Measurements from ENCODE around the gene PTPRK.

DNA sequence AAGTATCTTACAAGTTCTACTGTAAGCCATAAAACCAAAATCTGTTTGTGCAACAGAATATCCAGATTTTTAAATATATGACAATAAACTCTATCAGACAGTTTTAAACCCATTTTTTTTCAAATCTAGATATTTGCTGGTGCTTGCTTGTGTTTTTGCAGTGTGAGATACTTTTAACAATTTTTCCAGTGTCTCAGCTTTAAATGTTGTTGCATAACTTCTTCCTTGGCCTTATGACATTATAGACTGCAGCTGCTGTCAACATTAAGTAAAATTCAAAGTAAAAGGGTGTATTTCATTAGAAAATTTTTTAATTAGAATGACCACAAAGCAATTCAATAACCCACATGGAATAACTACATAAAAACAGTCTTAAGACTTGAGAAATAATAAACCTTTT, 139.5 kb downstream of the PTPRK start:
- no peak for TF ChIP-seq EZH2 (IDR thresholded peaks at IDR 0.05; ENCODE audit: borderline replicate concordance, insufficient read depth, low read depth, low read length, poor library complexity, severe bottlenecking)
- TF ChIP-seq, protein P1, sequence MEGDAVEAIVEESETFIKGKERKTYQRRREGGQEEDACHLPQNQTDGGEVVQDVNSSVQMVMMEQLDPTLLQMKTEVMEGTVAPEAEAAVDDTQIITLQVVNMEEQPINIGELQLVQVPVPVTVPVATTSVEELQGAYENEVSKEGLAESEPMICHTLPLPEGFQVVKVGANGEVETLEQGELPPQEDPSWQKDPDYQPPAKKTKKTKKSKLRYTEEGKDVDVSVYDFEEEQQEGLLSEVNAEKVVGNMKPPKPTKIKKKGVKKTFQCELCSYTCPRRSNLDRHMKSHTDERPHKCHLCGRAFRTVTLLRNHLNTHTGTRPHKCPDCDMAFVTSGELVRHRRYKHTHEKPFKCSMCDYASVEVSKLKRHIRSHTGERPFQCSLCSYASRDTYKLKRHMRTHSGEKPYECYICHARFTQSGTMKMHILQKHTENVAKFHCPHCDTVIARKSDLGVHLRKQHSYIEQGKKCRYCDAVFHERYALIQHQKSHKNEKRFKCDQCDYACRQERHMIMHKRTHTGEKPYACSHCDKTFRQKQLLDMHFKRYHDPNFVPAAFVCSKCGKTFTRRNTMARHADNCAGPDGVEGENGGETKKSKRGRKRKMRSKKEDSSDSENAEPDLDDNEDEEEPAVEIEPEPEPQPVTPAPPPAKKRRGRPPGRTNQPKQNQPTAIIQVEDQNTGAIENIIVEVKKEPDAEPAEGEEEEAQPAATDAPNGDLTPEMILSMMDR (IDR thresholded peaks at IDR 0.05) = no peak
